ENCODE results near the gene MND1.

The MND1 gene

DNA sequence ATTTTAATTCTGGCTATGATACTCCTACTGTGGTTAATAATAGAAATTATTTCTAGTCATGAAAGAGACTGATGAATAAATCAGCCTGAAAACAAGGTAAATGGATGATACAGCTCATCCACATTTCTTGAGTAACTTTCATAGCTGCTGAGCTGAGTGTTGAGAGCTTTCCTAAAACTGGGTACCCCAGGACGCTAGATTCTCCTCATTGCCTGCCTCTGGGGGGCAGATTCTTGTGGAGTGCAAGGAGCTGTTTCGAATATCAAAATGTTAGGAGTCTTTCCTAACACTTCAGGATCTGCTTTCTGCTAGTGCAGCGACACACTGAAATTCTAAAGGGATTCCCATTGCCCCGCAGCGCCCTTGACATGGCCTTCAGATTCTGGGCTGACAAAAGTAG is 2.1 kb downstream of the MND1 start:
- DNase-seq (ENCODE audit: low read depth in 2 of 2) = no peak

DNA sequence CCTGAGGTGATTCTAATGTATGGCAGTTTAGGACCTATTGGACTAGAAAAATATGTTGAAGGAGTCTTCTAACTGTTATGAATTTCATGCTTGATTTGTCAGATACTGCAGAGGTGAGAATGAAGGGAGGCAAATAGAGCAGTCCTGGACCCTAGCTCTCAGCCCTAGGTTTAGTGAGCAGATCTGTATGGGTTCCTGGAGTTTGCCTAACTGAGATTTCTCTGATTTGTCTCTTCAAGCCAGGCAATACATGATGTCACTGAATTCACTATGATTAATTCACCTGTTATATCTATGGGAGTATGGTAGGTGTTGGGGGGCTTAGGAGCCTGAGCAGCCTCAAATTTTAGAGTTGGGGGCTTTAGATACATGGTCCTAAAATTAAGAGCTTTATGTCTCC is 2.6 kb downstream of the MND1 start:
- no peak for DNase-seq (ENCODE audit: low read depth in 2 of 2)

DNA sequence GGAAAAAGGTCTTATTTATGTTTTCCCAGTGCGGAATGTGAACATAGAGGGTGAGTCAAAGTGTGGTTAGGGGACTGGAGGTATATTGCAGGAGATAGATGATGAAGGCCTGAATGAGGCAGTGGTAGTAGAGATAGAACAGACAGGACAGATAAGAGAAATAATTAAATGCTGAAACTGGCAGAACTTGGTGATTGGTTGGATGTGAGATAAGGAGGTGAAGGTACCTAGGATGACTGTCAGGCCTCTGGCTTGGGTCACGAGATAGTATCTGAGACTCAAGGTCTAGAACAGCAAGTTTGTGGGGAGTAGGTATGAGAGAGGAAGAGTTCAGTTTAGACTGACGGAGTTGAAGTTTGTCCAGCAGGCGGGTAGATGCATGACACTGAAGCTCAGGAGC is 3.5 kb downstream of the MND1 start:
- no peak for DNase-seq (ENCODE audit: low read depth in 2 of 2)

DNA sequence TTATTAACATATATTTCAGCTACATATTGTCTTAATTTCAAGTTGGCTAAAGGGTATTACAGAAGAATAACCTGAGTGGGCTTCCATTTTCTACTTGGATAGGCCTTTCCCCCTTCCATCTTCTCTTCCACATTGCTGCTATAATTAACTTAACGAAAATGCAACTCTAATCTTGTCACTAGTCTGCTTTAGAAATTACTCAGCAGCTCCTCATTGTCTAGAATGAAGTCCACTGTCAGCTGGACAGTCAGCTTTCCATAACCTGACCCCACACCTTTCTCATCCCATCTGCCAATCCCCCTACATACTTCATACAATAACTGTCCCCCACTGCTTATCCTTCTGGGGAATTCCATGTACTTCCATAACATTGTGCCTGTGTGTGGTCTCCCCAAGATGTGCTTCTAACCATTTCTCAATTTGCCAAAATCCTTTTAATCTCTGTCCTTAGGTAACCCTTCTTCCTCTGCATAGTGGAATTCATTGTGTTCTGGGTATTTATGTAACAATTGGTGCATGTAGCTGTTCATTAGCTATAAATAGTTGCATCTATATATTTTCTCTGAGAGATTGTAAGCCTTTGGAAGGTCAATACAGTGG is 4.8 kb downstream of the MND1 start:
- no peak for DNase-seq (ENCODE audit: low read depth in 2 of 2)

DNA sequence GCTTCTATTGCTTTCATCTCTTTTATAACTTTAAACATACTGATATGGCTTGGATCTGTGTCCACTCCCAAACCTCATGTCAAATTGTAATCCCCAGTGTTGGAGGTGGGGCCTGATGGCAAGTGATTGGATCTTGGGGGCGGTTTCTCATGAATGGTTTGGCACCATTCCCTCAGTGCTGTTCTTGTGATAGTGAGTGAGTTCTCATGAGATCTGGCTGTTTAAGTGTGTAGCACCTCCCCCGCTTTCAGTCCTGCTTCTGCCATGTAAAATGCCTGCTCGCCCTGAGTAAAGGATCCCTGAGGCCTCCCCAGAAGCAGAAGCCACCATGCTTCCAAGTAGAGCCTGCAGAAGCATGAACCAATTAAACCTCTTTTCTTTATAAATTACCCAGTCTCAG is 17.7 kb downstream of the MND1 start:
- DNase-seq (ENCODE audit: low read depth in 2 of 2) = no peak

DNA sequence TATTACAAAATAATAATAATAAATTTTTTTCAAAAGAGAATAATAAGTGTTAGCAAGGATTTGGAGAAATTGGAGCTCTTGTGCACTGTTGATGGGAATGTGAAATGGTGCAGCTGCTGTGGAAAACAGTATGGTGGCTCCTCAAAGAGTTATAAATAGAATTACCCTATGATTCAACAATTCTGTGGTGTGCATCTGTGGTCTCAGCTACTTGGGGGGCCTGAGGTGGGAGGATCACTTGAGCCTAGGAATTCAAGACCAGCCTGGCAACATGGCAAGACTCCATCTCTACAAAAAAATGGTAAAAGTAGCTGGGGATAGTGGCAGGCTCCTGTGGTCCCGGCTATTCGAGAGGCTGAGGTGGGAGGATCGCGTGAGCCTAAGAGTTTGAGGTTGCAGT is 19.6 kb downstream of the MND1 start:
- no peak for DNase-seq (ENCODE audit: low read depth in 2 of 2)

DNA sequence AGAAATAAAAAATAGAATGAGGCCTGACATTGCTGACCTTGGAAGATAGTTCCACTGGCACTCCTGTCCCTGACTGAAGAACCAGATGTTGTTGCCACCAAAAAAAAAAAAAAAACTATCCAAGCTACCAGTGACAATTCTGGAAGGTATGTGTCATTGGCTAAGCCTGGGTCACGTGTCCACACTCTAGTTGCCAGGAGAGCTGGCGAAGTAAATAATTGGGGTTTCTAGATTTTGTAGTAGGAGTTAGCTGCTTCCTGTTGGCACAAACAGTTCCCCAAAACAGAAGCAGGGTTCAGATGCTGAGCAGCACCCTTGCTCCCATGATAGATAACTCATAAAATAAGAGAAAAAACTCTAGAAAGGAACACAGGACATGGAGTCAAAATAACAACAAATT is 20.5 kb downstream of the MND1 start:
- DNase-seq (ENCODE audit: low read depth in 2 of 2) = no peak

DNA sequence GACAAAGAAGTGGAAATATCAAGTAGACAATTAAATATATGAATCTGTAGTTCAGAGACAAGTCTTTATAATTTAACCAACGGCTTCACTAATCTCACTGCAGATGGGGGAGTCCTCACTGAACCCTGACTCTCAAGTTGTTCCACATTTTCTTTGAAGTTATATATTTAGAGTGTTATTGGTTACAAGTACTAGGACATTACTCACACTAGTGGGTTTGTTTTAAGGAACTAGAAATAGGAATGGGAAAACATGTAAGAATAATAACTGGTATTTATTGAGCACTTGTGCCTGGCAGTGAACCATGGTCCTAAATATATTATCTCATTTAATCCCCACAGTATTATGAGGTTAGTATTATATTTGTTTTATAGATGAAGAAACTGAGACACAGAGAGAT is 22.0 kb downstream of the MND1 start:
- no peak for DNase-seq (ENCODE audit: low read depth in 2 of 2)

DNA sequence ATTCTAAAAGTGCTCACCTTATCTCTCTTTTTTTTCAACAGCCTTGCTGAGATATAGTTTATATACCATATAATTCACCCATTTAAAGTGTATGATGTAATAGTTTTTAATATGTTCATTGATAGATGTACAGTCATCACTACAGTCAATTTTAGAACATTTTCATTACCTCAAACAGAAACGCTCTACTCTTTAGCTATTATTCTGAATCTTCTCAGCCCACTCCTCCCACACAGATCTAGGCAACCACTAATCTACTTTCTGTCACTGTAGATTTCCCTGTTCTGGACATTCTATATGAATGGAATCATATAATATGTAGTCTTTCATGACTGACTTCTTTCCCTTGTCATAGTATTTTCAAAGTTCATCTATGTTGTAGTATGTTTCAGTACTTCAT is 22.6 kb downstream of the MND1 start:
- DNase-seq (ENCODE audit: low read depth in 2 of 2) = no peak

DNA sequence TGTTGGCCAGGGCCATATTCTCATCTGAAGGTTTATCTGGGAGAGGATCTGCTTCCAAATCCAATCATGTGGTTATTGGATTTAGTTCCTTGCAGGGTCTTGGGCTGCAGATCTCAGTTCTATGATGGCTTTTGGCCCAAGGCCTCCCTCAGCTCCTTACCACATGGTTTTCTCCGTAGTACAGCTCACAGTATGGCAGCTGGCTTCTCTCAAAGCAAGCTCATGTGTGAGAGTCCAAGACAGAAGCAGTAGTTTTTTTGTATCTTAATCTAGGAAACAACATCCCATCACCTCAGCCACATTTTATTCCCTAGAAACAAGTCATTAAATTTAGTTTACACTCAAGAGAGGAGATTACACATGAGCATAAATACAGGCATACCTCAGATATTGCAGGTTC is 24.5 kb downstream of the MND1 start:
- no peak for DNase-seq (ENCODE audit: low read depth in 2 of 2)

DNA sequence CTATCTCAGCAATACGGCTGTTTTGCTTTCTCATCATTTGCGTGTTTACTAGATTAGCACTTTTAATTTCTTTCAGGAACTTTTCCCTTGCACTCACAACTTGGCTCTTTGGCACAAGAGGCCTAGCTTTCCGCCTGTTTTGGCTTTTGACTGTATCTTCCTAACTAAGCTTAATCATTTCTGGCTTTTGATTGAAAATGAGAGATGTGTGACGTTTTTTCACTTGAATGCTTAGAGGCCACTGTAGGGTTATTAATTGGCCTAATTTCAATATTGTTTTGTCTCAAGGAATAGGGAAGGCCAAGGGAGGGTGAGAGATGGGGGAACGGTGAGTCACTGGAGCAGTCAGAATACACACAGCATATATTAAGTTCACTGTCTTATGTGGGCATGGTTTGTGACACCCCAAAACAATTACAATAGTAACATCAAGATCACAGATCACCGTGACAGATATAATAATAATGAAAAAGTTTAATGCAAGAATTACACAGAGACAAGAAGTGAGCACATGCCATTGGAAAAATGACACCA is 27.3 kb downstream of the MND1 start:
- no peak for DNase-seq (ENCODE audit: low read depth in 2 of 2)

DNA sequence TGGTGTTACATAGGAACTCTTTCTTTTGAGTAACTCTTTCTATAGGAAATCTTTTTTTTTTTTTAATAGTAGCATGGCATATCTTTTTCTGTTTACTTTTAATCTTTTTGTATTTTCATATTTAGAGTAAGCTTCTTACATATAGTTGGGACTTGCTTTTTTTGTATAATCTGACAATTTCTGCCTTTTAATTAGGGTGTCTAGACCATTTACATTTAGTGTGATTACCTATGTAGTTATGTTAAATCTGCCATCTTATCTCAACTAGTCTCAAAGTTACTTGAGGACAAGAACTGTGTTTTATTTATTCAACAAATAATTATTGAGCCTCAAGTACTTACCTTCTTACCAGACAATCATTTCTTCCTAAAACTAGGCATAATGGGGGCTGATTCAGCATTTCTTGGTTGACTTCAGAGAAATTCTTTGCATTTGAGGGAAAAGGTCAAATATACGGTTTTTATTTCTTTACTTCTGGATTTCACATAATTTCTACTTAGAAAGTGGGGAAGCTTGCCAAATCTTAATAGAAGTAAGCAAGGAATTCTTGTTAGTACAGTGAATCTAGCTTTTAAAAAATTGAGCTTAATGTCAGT is 28.6 kb downstream of the MND1 start:
- no peak for DNase-seq (ENCODE audit: low read depth in 2 of 2)

DNA sequence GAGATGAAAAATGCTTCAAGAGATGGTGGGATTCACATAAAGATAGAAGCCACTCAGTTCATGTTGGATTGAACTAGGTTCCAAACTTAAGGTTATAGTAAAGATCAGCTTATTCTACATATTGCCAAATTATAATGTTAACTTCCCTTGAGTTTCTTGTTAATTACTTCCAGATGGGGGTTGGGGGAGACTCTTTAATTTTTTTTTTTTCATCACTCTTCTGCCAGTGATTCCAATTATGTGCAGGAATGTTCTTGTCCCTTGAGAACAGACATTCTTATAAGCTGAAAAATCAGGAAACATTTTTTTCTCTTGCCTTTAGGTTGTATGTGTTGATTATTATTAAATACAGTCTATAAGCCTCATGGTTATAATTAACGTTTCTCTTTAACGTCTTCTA is 30.0 kb downstream of the MND1 start:
- DNase-seq (ENCODE audit: low read depth in 2 of 2) = no peak

DNA sequence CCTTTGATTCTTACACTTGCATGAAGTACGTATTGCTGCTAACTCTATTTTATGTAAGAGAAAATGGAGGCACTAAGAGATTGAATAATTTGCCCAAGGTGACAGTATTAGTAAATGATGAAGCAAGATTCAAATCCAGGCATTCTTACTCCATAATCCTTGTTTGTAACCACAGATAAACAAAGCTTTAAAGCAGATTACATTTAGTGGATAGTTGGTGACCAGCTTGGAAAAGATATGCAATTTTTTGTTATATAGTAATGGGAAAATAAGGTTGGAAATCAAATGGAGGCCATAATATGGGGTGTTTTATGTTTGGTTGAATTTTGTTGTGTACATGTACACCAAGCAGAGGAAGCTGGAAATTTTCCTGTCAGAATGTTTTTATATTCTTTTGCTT is 30.8 kb downstream of the MND1 start:
- DNase-seq (ENCODE audit: low read depth in 2 of 2) = no peak

DNA sequence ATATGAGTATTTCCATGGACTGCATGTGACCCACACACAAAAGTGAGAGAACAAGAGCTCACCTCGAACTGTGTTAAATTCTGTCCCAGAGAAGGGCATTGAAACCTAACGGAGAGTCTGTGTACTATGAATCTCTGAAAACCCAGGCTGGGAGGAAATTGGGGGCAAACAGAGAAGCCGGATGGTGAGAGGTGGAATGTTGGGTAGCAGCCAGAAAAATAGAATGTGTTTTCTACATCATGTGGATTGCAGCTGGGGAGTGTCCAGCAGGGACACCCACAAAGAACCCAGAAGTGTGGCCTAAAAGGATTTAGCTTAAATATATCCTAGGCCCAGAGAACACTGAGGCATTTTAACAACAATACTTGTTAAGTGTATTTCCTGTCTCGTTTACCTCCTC is 38.6 kb downstream of the MND1 start:
- no peak for DNase-seq (ENCODE audit: low read depth in 2 of 2)

DNA sequence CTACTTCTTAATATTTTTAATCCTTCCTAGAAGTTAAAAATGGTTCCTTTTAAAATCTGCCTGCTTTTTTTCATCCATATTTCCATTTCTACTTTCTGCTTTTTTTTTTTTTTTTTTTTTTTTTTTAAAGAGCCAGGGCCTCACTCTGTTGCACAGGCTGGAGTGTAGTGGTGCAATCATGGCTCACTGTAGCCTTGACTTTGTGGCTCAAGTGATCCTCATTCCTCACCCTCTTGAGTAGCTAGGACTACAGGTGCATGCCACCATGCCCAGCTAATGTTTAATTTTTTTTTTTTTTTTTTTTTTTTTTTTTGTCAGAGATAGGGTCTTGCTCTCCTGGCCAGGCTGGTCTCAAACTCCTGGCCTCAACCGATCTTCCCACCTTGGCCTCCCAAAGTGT is 39.7 kb downstream of the MND1 start:
- DNase-seq (ENCODE audit: low read depth in 2 of 2) = no peak

DNA sequence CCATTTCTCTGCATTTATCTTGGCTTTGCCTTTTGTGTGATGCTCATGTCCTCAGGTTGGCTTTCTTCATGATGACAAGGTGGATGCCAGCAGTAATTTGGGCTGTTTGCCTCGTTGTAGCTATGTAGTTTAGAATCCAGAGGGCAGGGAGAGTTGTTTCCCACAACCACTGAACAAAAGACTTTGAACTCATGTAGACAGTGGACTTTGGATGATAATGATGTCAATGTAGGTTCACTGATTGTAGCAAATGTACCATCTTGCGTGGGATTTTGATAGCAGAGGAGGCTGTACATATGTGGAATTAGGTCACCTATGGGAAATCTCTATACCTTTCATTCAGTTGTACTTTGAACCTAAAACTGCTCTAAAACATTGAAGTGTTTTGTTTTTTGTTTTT is 41.3 kb downstream of the MND1 start:
- no peak for DNase-seq (ENCODE audit: low read depth in 2 of 2)

DNA sequence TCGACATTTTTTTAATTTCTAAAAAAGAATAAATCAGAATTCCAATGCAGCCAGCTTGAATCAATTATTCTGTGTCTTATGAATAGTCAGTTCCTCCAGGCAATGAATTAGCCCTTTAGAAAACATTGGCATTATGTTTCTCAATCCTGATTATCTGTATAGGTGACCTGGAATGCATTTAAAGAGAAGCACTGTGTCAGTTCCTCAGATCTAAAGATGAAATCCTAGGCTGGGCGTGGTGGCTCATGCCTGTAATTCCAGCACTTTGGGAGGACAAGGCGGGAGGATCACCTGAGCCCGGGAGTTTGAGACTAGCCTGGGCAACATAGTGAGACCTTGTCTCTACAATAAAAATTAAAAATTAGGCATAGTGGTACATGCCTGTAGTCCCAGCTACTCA is 43.5 kb downstream of the MND1 start:
- DNase-seq (ENCODE audit: low read depth in 2 of 2) = no peak

DNA sequence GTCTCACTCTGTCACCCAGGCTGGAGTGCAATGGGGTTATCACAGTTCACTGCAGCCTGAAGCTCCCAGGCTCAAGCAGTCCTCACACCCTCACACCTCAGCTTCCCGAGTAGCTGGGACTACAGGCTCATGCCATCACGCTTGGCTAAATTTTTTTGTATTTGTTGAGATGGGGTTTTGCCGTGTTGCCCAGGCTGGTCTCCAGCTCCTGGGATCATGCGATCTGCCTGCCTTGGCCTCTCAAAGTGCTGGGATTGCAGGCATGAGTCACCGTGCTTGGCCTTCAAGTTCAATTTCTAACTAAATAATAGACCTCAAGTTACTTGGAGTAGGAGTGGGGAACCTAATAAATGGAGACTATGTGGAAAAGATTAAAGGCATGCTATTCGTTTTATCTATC is 48.9 kb downstream of the MND1 start:
- no peak for DNase-seq (ENCODE audit: low read depth in 2 of 2)

DNA sequence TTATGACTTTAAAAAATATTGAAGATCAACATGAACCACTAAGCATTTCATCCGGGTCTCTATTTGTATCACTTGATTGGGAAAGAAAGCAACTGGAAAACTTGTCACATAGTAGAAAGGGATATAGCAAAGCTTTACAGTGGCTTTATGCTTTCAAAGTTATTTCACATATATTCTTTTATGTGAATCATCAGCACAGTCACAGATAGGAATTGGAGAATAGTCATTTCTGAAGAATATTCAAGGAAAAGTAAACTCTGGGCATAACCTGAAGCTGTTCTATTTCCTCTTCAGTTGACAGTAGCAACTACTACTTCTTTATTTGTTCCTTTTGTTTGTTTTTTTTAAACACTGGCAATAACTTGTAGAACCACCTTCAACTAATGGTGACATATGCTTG is 50.5 kb downstream of the MND1 start:
- DNase-seq (ENCODE audit: low read depth in 2 of 2) = no peak

DNA sequence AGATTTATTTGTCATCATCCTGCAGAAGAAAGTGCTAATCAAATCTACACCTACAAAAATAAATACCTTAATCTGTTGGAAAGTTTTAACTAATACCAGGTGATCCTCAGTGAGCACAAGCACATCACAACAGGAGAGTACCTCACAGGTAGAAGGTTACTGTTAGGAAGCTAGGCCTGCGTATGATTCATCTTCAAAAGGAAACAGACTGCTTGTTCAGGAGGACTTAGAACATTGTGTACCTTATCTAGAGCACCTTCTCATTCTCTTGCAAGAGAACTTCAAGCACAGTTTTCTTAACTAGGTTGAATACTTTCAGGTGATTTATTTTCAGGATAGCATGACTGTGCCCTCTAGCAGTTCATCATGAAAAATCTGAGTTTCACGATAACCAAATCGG is 54.2 kb downstream of the MND1 start:
- no peak for DNase-seq (ENCODE audit: low read depth in 2 of 2)

DNA sequence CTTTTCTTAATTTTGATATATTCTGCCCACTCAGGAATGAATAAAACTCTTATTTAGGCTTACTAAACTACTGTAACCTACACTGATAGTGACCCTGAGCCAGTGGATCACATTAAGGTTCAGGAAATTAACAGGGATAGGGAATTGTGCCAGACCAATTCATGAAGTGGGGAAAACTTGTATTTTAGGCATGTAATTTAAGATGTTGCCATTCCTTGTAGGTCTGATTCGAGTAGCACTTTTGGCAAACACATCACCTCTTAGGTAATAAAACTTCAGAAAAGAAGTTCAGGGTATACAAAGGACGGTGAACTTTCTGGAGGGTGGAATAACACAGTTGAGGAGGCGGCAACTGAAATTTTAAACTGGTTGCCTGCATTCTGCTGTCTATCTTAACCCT is 54.9 kb downstream of the MND1 start:
- DNase-seq (ENCODE audit: low read depth in 2 of 2) = no peak

DNA sequence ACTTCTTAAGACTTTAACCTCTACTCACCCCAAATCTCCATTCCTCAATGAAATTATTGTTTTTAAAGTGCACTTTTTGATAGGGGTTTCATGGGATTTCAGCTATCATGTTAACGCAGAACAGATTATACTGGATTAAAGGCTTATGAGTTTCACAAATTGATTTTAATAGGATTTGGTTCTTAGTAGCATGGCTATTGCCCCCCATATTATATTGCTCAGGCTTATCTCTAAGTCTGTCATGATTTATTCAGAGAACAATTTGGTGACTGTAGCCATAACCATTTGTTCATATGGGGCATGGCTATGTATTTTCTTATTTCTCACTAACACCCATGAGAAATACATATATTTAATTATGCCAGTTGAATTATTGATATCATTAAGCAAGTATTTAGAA is 57.0 kb downstream of the MND1 start:
- DNase-seq (ENCODE audit: low read depth in 2 of 2) = no peak

DNA sequence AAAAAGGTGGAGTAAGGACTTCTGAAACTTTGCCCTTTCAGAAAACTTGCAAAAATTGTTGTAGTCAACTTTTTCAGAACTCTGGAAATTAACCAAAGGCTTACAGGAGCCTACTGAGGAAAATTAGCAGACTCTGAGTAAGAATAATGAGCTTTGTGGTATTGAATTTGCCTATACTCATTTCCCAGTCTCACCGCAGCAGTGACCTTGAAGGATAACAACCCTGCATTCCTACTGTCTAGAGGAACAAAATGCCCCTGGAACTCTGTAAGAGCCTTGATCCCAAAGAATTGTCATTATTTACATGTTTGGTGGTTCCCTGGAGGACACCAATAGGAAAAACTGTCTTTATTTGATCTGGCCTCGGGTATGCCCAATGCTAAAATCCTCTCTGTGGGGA is 57.9 kb downstream of the MND1 start:
- no peak for DNase-seq (ENCODE audit: low read depth in 2 of 2)
